Activated CD8-positive, alpha-beta T cell treated with anti-CD3 and anti-CD28 coated beads, Interleukin-2, amount 10 ng/mL, durations not matched to agents 7 days and 5 days (primary cell): ENCODE measurements around the gene LEO1. TPM values are rescaled to one million over a fixed set of nuclear protein-coding genes. Genes with fewer than 3 reads are reported as not detected.
"Not testable (repeated sequence)": the region's sequence is repeated elsewhere in the genome, so short reads cannot be mapped to it uniquely, and the experiment has no call there.

ENCODE experiments used
- ATAC-seq: fragments of 150-1000 bp; cut with Tn5 transposase; one replicate; pipeline ENCODE4 v1.10.0; 2021; ENCODE audit warnings: moderate library complexity
- CTCF ChIA-PET: fragments of 350-600 bp; sonication (Branson Sonifier 250); formaldehyde crosslinking; loops from one replicate; lab custom pipeline; 2021; ENCODE audit warnings: antibody characterized with exemption; lab: Charles Lee
- POLR2A ChIA-PET: fragments of 350-600 bp; sonication (Branson Sonifier 250); formaldehyde crosslinking; loops from one replicate; lab custom pipeline; 2021; ENCODE audit warnings: antibody characterized with exemption; lab: Charles Lee
- DNase-seq: peaks from one replicate; pipeline ENCODE4 v3.0.0-alpha.2; 2020
- H3K27ac Mint-ChIP-seq: one replicate; pipeline ENCODE4 v1.8.0; 2021; ENCODE audit warnings: mild to moderate bottlenecking, mixed read lengths
- H3K27me3 Mint-ChIP-seq: one replicate; pipeline ENCODE4 v1.8.0; 2021; ENCODE audit warnings: low read depth, mixed read lengths
- H3K36me3 Mint-ChIP-seq: one replicate; pipeline ENCODE4 v1.8.0; 2021; ENCODE audit warnings: low read depth, mixed read lengths
- H3K4me1 Mint-ChIP-seq: one replicate; pipeline ENCODE4 v1.8.0; 2021; ENCODE audit warnings: low read depth, mixed read lengths
- H3K4me3 Mint-ChIP-seq: one replicate; pipeline ENCODE4 v1.8.0; 2021; ENCODE audit warnings: mild to moderate bottlenecking, mixed read lengths
- H3K9me3 Mint-ChIP-seq: one replicate; pipeline ENCODE4 v1.8.0; 2022; ENCODE audit warnings: mixed read lengths; ENCODE audit not compliant: insufficient read depth
- total RNA-seq, 2 experiments: library from RNA; stranded (reverse); gene quantifications; one replicate each; pipeline ENCODE4 v1.2.3, GENCODE V29; 2021

LEO1 gene
- total RNA-seq, 2 experiments from 2014 or later, result 30.3 to 33.4 TPM

DNA sequence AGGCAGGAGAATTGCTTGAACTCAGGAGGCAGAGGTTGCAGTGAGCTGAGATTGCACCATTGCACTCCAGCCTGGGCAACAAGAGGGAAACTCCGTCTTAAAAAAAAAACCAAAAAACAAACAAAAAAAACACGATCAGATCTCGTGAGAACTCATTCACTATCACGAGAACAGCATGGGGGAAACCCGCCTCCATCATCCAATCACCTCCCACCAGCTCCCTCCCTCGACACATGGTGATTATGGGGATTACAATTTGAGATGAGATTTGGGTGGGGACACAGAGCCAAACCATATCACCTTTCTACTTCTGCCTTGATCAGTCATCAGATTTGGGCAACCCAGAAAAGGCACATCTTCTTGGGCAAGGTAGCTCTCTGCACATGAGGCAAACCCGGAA is 31.5 kb upstream of the LEO1 start:
- H3K27ac Mint-ChIP-seq, H3K4me3 Mint-ChIP-seq, ATAC-seq, POLR2A ChIA-PET, H3K27me3 Mint-ChIP-seq, H3K9me3 Mint-ChIP-seq, DNase-seq, H3K36me3 Mint-ChIP-seq: not testable (repeated sequence)
- H3K4me1 Mint-ChIP-seq, result peaks cover 33% of the 10 kb centered on the region
- CTCF ChIA-PET, result interaction anchor here (1.1 kb wide), 1 partner anchor 33 kb away, joined by 3 read pairs; no protein-coding TSS in a partner anchor

DNA sequence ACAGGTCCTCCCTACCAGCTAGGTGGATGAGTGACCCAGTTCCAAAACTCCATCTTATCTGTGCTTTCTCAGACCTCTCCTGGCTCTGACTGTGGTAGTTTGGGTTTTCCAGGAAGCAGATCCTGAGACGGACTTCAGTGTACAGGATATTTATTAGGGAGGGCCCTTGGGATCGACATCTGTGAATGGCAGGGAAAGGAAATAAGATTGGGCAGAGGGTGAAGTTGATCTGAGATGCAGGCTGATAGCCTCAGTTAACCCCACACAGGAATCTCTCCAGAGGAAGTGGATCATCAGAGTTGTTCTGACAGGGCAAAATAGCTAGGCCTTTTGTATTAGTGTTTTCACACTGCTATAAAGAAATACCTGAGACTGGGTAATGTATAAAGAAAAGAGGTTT is 30.8 kb upstream of the LEO1 start:
- no peaks in the 10 kb centered on the region for H3K36me3 Mint-ChIP-seq
- H3K9me3 Mint-ChIP-seq, result no peaks in the 10 kb centered on the region
- no peak for ATAC-seq
- H3K4me3 Mint-ChIP-seq, result no peak overlapping the region
- DNase-seq, result no peak
- no peak overlapping the region for H3K27ac Mint-ChIP-seq
- ChIA-PET POLR2A (no interaction called here), CTCF (no interaction called here)
- peaks cover 29% of the 10 kb centered on the region for H3K4me1 Mint-ChIP-seq
- no peaks in the 10 kb centered on the region for H3K27me3 Mint-ChIP-seq

- no peaks in the 10 kb centered on the region for H3K27me3 Mint-ChIP-seq
- POLR2A ChIA-PET, result no interaction called here
- no peak overlapping the region for H3K4me3 Mint-ChIP-seq
- no peaks in the 10 kb centered on the region for H3K36me3 Mint-ChIP-seq
- no peaks in the 10 kb centered on the region for H3K9me3 Mint-ChIP-seq
- CTCF ChIA-PET, result interaction anchor here (1.3 kb wide), 1 partner anchor 146 kb away, joined by 4 read pairs; no protein-coding TSS in a partner anchor
- ATAC-seq (no peak), DNase-seq (no peak)
- H3K4me1 Mint-ChIP-seq, result no peaks in the 10 kb centered on the region
- no peak overlapping the region for H3K27ac Mint-ChIP-seq
Observed at GRCh38 chr15:51992953-51993352, 21.4 kb upstream of the LEO1 start.

GRCh38 chr15:51991141-51991540 is 19.6 kb upstream of the LEO1 start:
- Mint-ChIP-seq H3K36me3 (no peaks in the 10 kb centered on the region), H3K27me3 (no peaks in the 10 kb centered on the region), H3K4me1 (no peaks in the 10 kb centered on the region), H3K27ac (no peak overlapping the region), H3K4me3 (no peak overlapping the region), H3K9me3 (no peaks in the 10 kb centered on the region)
- no peak for ATAC-seq
- ChIA-PET CTCF (no interaction called here), POLR2A (no interaction called here)
- DNase-seq, result no peak

DNA sequence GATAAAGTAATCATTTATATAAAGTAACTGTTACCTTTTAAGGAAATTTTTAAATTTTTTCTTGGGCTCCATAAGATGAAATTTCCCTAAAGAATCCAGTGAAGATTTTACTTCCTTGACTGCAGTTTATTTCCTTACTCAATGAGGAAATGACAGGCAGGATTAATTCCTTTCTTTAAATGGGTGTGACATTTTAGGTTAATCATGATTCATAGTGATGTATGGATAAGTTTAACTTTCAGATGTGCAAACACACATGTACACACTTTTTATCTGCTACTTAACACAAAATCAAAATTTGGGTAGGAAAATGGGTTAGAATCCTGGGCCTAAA is 11.2 kb upstream of the LEO1 start:
- no peak for DNase-seq
- no peak overlapping the region for H3K4me3 Mint-ChIP-seq

DNA sequence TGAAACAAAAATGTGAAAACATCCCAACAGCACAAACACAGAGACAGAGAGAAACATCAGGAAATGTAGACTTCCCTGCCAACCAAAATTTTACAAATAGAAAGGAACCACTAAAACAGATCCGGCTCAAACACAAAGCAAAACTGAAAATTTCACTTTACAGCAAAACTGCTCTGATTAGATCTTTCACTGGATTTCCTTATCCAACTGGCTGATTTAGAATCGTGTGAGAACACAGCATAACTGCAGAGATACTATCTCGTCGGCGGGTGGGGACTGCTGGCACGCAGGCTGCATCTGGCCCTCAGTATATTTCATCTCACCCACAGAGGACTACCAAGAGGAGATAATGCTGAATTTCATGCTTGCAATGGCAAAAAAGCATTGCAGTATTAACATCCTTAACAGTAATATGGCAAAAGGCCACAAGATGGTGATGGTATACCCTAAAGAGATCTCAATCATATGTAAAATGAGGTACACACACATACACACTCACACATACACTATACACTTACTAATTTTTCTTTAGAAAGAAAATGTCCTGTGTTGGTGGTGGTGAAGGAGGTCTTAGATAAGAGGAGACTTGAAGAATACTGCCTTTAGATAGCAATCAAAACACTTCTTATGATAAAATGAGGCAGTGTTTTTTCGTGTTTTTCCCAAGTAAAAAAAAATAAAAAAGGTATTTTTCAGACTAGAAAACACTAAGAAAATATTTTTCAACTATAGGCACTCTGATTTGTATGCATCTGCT is 10.6 kb upstream of the LEO1 start:
- no peaks in the 10 kb centered on the region for H3K36me3 Mint-ChIP-seq
- H3K27ac Mint-ChIP-seq, result peak overlapping the region; percentile 89
- ATAC-seq (peak; percentile 99), DNase-seq (peak; percentile 77)
- peaks cover 16% of the 10 kb centered on the region for H3K4me1 Mint-ChIP-seq
- H3K9me3 Mint-ChIP-seq, result no peaks in the 10 kb centered on the region
- no peaks in the 10 kb centered on the region for H3K27me3 Mint-ChIP-seq
- CTCF ChIA-PET, result interaction anchor here (0.8 to 3.5 kb wide), 13 partner anchors 10 to 245 kb away, joined by 3 to 40 read pairs (median 6); partner anchors contain the start of gene LEO1
- H3K4me3 Mint-ChIP-seq, result peak overlapping the region; percentile 54
- POLR2A ChIA-PET, result interaction anchor here (0.7 to 2.5 kb wide), 5 partner anchors 10 to 198 kb away, joined by 3 to 29 read pairs (median 6); partner anchors contain the start of gene LEO1

More for the DNA sequence above, 11.2 kb upstream of the LEO1 start:
- no peak for ATAC-seq
- CTCF ChIA-PET, result no interaction called here
- Mint-ChIP-seq H3K4me1 (peaks cover 16% of the 10 kb centered on the region), H3K27ac (no peak overlapping the region), H3K36me3 (no peaks in the 10 kb centered on the region), H3K9me3 (no peaks in the 10 kb centered on the region), H3K27me3 (no peaks in the 10 kb centered on the region)
- POLR2A ChIA-PET, result no interaction called here

DNA sequence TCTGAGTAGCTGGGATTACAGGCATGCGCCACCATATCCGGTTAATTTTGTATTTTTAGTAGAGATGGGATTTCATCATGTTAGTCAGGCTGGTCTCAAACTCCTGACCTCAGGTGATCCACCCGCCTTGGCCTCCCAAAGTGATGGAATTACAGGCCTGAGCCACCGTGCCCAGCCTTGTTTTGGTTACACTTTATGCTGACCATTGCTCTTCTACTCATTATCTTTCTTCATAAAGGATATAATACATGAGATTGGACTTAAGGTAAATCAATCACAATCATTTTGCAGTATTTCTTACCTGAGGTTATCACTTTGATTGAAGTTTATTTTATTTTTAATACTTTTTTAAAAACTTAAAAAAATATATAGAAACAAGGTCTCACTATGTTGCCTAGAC is 2.2 kb upstream of the LEO1 start:
- POLR2A ChIA-PET, result no interaction called here
- H3K27ac Mint-ChIP-seq, result no peak overlapping the region
- DNase-seq (no peak), ATAC-seq (no peak)
- no peaks in the 10 kb centered on the region for H3K9me3 Mint-ChIP-seq
- CTCF ChIA-PET, result interaction anchor here (3.1 kb wide), 1 partner anchor 7 kb away, joined by 17 read pairs; no protein-coding TSS in a partner anchor
- H3K36me3 Mint-ChIP-seq, result peaks cover 7% of the 10 kb centered on the region
- peaks cover 20% of the 10 kb centered on the region for H3K4me1 Mint-ChIP-seq
- no peaks in the 10 kb centered on the region for H3K27me3 Mint-ChIP-seq
- H3K4me3 Mint-ChIP-seq, result no peak overlapping the region

GRCh38 chr15:51973220-51973619 is 1.6 kb upstream of the LEO1 start:
- no peaks in the 10 kb centered on the region for H3K9me3 Mint-ChIP-seq
- DNase-seq (no peak), ATAC-seq (no peak)
- H3K27ac Mint-ChIP-seq, result no peak overlapping the region
- CTCF ChIA-PET, result interaction anchor here (1.8 to 3.5 kb wide), 3 partner anchors 8 to 252 kb away, joined by 8 to 22 read pairs (median 17); no protein-coding TSS in a partner anchor
- POLR2A ChIA-PET, result interaction anchor here (0.6 to 2.7 kb wide), 4 partner anchors 8 to 207 kb away, joined by 3 to 29 read pairs (median 12); no protein-coding TSS in a partner anchor
- H3K4me3 Mint-ChIP-seq, result no peak overlapping the region
- peaks cover 7% of the 10 kb centered on the region for H3K36me3 Mint-ChIP-seq
- H3K4me1 Mint-ChIP-seq, result peaks cover 20% of the 10 kb centered on the region
- no peaks in the 10 kb centered on the region for H3K27me3 Mint-ChIP-seq

DNA sequence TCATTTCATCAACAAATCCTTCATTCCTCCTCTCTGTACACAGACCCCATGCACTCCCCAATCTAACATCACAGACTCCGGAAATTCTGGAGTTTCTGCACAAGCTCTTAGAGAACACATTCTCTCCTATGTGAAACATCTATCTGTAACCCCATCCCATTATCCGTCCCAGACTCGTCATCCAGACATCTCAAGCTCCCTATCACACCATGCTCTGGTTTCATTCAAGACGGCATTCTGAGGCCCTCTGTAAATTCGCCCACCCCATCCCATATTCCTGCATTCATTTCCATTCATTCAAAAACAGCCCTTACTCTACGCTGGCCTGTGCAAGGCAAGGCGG is 575 bp downstream of the LEO1 start:
- ATAC-seq (peak; percentile 4), DNase-seq (no peak)
- Mint-ChIP-seq H3K36me3 (peaks cover 22% of the 10 kb centered on the region), H3K4me1 (peaks cover 26% of the 10 kb centered on the region), H3K27me3 (no peaks in the 10 kb centered on the region), H3K27ac (peak overlapping the region; percentile 89), H3K9me3 (peaks cover 4% of the 10 kb centered on the region), H3K4me3 (peak overlapping the region; percentile 88)
- ChIA-PET POLR2A (interaction anchor here (0.6 to 2.7 kb wide), 23 partner anchors 9 to 469 kb away, joined by 3 to 29 read pairs (median 4); no protein-coding TSS in a partner anchor), CTCF (interaction anchor here (0.6 to 3.5 kb wide), 16 partner anchors 9 to 603 kb away, joined by 3 to 22 read pairs (median 4); no protein-coding TSS in a partner anchor)

- peak overlapping the region; percentile 89 for H3K27ac Mint-ChIP-seq
- peak overlapping the region; percentile 88 for H3K4me3 Mint-ChIP-seq
- no peak for ATAC-seq
- H3K27me3 Mint-ChIP-seq, result no peaks in the 10 kb centered on the region
- ChIA-PET POLR2A (interaction anchor here (0.8 to 2.7 kb wide), 5 partner anchors 11 to 468 kb away, joined by 3 to 29 read pairs (median 5); no protein-coding TSS in a partner anchor), CTCF (interaction anchor here (1.2 to 3.5 kb wide), 9 partner anchors 11 to 256 kb away, joined by 3 to 22 read pairs (median 5); no protein-coding TSS in a partner anchor)
- H3K4me1 Mint-ChIP-seq, result peaks cover 31% of the 10 kb centered on the region
- DNase-seq, result no peak
- H3K36me3 Mint-ChIP-seq, result peaks cover 29% of the 10 kb centered on the region
- H3K9me3 Mint-ChIP-seq, result peaks cover 4% of the 10 kb centered on the region
Observed at GRCh38 chr15:51970132-51970817, 1.3 kb downstream of the LEO1 start.

GRCh38 chr15:51969728-51970127 is 1.9 kb downstream of the LEO1 start:
- peaks cover 34% of the 10 kb centered on the region for H3K36me3 Mint-ChIP-seq
- CTCF ChIA-PET, result interaction anchor here (1.5 kb wide), 2 partner anchors 196 to 257 kb away, joined by 3 to 5 read pairs; no protein-coding TSS in a partner anchor
- H3K4me1 Mint-ChIP-seq, result peaks cover 31% of the 10 kb centered on the region
- H3K9me3 Mint-ChIP-seq, result peaks cover 4% of the 10 kb centered on the region
- POLR2A ChIA-PET, result no interaction called here
- no peak for DNase-seq
- H3K27ac Mint-ChIP-seq, result no peak overlapping the region
- H3K27me3 Mint-ChIP-seq, result no peaks in the 10 kb centered on the region
- ATAC-seq, result no peak
- H3K4me3 Mint-ChIP-seq, result peak overlapping the region; percentile 88
